HG03571 (cell line): ENCODE results near the gene BTBD16.
A peak's percentile ranks its signal among the peaks of the same experiment; 100 is the strongest.

ENCODE experiments used
- ATAC-seq: cut with Tn5 transposase; IDR thresholded peaks from one replicate; pipeline ENCODE4 v1.9.1; 2021; ENCODE audit not compliant: unreplicated experiment

Gene BTBD16

DNA sequence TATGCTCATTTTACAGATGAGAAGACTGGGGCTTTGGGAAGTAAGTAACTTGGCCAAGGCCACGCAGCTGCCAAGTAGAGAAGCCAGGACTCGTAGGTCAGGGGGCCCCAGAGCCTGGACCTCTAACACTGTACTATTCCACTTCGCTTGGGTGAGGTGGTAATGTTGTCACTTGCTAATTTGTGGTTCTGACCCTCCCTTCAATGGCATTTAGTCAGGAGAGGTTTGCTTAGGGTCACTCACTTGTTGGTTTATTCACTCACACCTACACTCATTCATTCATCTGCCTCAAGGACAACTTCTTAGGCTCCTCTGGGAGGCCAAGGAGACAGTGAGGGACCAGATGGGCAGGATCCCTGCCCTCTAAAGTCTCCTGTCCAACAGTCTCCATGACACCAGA lies 21.3 kb downstream of the BTBD16 start:
- ATAC-seq = no peak

DNA sequence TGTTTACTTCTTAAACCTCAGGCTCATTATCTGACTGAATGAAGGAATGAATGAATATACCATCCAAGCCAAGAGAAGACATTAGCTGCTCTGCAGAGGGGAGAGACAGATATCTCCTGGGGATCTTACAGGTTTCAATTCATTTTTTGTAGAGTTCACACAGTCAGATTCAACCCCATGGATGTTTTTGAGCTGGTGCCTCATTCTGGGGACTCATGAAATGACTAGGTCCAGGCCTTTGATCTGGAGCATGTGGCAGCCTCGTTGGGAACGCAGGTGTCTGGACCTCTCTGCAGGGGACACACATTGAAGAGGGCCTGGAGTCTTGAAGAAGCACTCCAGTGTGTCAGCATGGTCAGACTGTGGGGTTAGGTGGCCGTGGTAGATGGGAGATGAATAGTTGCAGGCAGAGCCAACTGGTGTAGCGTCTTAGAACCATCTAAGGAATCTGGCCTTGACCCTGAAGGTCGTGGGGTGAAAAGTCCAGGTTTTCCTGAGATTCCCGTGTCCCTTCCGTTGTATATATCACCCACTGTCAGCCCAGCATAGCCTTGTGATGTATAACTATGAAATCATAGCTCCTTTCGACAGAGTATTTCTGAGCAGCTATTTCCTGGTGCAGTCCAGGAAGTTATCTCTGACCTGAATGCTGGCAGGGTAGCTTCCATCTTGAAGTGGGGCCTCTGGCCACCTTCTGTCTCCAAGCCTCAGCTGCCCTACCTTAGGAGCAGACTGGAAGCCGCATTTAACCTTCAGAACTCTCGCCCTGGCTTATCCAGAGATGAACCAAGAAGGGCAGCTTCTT lies 22.3 kb downstream of the BTBD16 start:
- ATAC-seq = no peak

DNA sequence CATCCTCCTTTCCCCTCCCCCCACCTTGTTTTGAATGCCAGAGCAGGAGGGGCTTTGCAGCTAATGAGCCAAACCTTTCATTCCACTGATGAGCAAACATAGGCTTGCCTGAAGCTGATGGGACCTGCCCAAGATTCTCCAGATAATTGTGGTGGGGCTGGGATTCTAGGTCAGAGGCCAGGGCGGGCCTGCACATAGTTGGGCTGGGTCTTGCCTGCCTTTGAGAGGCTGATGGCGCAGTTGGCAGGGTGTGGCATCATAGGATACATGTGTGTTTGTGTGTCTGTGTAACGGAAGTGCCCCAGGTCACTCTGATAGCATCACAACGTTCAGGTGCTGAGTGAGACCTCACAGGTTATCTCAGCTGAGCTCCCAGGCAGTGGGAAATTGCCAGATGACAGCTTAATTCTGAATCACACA lies 22.9 kb downstream of the BTBD16 start:
- no peak for ATAC-seq

DNA sequence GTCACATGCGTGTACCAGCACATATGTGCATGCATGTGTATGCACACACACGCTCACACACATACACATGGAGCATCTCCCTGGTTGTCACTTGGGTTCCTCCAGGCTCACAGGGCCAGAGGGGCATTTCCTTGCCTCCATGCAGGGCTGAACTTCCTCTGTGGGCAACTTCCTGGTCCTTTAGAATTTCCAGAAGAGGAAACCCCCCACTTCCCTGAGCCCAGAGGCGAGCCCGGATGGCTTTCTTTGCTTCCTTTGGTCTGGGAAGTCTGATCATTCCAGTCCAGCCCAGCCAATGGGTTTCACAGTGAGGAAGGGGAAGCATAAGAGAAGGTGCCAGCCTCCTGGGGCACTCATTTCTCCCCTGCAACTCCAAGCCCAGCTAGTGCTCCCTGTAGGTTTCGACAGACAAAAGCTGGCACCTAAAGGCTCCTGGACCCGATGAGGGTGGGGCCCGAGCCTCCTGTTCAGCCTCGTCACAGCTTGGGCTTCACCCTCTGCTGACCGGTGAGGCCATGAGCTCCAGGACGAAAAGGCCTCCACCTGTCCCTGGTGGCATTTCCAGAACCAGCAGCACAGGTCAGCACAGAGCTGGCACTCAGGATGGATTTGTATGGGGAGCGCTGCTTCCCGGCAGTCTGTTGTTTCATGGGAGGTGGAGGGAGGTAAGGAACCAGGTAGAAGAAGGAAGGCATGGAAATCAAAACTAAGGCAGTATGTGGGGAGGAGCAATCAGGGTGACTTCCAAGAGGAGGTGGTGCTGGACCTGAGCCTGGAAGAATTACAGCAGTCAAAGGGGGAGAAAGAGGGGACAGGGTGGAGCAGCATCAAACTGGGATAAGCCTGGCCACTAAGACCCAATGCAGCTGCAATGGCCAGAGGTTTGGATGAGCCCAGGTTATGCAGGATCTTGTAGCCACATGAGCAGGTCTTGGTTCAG lies 23.7 kb downstream of the BTBD16 start:
- ATAC-seq = no peak

DNA sequence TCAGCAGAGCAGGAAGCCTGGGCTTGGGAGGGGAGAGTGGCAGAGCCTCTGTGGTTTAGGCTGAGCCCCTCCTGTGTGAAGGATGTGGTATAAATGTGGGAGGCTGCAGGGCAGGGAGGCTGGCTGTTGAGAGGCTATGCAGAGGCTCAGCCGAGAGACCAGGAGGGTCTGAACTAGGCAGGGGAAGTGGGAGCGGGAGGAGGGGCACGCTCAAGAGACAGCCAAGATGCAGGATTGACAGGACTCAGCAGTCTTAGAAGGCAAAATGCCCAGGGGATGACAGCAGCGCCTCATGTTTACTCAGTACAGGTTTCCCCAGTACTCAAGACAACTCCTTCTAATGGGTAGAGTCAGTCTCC lies 24.3 kb downstream of the BTBD16 start:
- no peak for ATAC-seq

DNA sequence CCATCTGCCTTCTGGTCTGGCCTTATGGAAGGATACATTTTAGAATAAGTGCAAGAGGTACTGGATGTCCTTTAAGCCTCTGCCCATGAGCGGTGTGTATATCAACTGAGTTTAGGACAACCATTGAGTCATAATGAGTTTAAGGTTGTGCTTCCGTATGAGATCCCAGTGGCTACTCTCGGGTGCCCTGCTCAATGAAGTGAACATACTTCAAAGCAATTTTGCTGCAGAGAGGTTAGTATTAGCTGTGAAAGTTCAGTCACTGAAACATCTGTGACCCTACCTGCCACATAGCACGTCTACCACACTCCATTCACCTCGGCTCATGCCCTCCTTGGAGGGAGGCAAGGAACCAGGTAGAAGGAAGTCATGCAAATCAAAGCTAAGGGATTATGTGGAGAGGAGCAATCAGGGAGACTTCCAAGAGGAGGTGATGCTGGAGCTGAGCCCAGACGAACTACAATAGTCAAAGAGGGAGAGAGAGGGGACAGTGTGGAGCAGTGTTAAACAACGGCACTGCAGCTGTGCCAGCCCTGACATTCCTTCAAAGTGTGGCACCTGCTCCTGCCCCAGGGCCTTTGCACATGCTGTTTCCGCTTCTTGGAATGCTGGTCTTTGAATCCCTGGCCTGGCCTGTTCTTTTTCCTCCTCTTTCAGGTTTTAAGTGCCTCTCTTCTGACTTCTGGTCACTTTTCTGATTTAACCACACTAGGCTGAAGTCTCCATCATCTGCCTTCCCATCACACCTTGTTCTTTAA lies 25.4 kb downstream of the BTBD16 start:
- no peak for ATAC-seq

DNA sequence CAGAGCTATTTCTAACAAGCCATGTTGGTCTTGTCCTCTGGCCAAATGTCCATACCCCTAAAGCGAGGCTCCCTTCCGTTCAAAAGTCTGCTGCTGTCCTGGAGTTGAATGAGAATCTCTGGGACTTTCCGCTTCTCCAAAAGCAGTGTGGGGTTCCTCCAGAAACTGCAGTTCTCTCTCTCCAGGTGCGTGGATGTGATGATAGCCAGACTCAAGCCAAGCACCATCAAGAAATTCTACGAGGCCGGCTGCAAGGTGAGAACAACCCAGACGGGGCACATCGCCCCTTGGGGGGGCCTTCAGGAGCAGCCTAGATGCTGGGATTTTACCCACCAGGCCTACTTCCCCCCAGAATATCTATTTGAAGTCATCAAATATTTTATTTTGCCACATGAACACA lies 26.5 kb downstream of the BTBD16 start:
- no peak for ATAC-seq

DNA sequence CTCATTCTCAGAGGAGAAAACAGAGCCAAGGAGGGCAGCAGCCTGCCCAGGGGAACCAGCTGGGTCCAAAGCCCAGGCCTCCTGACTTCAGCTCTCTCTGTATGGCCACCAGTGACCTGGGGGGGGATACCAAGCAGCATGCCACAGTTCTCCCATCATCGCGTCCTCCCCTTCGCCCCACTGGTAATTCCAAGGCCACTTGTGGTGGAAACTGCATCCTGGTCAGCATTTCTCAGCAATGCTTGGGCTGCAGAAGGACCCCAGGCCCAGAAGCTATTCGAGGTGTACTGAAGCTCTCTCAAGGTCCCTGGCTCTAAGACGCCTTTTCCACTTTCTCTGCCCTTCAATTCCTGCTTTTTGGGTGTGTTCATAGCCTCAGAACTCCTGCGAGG lies 27.1 kb downstream of the BTBD16 start:
- no peak for ATAC-seq

DNA sequence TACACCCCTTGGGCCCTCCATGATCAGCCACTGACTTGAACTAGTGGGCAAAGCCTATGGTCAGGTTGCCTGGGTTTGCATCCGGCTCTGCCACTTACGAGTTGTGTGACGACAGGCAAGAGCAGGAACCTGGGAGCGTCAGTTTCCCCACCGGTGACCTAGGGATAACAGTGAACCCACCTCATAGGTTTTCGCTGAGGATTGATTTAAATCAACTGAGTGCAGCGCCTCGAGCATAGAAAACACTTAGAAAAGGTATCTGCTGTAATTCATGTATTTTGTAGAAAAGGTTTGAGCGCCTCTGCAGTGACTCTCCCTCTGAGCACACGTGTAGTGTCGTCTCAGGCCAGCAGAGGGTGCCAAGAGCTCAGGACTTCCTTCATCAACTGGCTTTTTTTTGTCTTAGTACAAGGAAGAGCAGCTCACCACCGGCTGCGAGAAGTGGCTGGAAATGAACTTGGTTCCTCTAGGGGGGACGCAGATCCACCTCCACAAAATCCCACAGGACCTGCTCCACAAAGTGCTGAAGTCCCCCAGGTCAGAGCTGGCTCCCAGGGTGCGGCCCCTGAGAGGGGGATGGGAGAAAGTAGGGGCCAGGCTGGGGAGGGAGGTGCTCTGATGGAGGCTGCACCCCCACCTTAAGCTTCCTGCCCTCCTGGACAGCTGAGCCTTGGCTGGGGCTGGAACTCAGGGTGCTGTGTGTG lies 27.7 kb downstream of the BTBD16 start:
- ATAC-seq = peak; percentile 75

DNA sequence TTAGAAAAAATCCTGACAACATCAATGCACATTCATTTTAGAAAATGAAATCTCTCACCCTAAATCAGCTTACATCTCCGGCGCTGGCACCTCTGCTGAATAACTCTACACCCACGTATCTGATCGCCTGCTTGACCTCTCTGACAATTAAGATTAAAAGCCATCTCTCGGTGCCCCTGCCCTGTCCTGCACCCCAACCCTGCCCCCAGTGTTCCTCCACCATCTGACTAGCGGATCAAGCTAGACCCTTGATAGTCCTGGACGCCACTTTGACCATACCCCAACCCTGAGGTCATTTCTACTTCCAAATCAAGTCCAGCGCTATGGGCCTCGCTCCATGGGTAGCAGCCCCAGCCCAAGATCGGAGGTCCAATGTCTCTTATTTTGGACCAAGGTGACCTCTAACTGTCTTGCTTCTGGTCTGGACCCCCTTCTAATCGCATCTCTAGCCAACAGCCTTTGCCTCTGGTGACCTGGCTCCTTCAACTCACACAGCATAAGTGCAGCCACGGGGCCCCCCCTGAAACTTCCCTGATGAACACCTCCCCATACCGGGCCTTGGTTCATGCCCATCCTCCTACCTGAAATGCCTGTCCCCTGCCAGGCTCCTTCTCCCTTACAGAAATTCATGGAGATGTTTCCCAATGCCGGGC lies 28.5 kb downstream of the BTBD16 start:
- no peak for ATAC-seq

DNA sequence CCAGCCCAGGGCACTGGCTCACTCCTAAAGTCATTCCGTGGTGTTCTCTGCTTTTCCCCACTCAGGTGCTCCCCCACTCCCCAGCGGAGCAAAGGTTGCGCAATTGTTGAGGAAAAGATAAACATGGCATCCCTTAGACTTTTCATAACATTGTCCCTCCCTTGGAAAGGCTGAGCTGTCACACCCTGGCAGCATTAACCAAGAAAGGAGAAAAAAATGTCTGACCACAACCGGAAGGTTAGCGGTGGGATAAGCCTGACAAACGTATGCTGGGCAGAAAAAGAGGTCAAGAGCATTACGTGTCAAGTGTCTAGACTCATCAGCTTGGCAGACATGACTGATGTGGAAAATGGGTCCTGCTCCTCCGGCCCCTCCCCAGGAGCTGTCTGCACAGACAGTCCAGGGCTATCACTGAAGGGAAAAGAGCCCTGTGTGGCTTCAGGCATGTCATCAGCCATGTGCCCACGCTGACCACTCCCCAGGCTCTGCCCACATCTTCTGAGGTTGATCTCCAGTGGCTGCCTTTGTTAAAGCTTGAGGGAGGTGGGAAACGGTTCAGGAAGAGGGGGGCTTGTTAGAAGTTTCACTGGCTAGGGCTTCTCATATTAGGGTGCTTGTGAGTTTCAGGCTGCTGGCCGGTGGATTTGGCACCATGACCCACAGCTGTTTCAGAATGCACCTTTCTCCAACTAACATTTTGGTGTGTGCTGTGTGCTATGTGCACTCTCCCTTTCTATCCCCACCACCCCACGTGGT lies 30.1 kb downstream of the BTBD16 start:
- no peak for ATAC-seq

DNA sequence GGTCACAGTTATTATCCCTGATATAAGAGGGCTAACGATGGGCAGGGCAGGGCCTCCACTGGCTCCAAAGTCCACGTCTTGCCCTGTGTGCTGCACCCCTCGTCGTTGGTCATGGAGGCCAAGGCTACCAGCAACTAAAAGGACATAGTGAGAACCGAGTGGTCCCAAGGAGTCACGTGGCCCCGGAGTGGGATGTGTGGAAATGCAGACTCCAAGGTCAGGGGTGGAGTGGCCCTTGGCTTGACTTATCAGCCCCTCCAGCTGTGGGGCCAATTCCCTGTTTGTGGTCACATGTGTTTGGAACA lies 30.7 kb downstream of the BTBD16 start:
- no peak for ATAC-seq

DNA sequence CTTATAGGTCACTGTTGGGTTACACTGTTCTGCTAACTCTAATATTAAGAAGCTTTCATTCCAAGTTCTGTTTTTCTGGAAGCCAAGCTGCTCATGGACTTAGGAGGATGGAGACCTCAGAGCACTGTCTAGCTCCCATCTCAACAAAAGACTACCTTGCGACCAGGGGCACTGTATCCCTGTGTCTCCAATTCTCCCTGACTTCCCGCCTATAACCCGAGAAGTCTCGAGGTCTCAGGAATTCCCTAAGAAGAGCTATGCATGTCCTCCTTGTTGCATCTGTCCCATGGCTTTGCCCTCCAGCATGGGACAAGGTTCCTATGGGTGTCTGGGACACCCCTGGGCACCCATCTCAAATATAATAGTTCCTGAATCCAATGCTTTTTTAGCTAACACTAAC lies 31.2 kb downstream of the BTBD16 start:
- no peak for ATAC-seq

DNA sequence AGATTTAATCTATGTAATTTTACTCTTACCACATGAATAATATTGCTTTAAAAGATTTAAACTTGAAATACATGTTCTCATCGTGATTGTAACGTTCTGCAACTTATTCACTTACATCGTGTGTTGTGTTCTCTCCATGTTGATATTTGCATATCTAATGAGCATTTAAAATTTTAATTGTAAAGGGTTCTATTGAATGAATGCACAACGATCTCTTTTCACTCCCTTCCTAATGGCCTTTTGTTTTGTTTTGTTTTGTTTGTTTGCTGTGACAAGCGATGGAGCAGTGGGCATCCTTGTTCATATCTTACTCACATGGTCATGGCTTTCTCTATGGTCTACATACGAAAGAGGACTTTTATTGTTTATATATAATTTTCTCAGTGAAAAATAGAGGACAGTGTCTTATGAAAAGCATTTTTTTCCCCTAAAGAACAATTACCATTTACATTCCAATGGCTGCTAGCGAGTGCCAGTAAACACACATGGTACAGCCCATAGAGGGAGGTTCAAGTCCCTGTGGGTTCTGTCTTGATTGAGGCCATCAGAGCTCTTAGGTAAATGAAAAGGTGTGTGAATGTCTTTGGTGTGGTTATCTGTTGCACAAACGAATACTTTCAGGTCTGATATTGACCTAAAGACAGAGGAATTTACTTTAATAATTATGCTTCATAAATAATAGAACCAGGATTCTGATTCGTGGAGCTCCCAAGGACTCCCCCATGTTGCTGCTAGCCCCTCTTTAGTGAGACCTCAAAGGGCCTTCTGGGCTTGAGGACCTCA lies 32.4 kb downstream of the BTBD16 start:
- no peak for ATAC-seq

DNA sequence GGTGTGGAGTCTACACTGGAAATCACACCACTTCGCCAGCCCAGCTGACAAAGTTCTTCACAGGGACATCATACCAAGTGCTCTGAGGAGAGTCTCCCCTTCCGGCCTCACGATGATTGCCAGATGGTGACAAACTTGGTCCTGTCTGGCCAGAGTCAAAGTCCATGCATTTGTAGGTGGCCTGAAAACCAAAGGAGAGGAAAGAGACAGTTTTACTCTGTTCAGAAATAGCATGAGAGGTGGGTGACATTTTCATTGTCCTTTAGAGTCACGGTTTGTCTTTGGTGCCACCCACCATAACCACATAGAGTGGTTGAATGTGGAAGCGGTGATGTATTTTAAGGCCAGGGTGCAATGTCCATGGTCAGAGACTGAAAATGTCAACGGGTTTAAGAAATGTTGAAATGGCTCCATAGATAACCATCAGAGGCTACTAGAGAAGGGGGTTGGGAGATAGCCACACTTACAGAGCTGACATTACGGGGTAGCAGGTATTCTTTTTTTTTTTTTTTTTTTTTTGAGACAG lies 33.0 kb downstream of the BTBD16 start:
- no peak for ATAC-seq

DNA sequence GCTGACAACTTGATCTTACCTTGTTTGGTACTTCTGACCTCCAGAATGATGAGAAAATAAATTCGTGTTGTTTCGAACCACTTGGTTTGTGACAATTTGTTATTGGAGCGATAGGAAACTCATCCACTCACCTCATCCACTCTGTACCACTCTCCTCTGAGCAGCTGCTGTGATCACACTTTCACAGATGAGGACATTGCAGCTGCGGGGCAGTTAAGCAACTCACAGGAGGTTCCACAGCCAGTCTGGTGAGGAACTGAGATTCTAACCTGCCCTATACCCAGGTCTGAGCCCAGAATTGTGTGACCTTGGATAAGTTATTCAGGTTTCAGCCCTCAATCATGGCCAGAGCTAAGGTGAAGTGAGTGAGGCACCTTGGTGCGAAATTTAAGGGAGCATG lies 35.2 kb downstream of the BTBD16 start:
- ATAC-seq = no peak

DNA sequence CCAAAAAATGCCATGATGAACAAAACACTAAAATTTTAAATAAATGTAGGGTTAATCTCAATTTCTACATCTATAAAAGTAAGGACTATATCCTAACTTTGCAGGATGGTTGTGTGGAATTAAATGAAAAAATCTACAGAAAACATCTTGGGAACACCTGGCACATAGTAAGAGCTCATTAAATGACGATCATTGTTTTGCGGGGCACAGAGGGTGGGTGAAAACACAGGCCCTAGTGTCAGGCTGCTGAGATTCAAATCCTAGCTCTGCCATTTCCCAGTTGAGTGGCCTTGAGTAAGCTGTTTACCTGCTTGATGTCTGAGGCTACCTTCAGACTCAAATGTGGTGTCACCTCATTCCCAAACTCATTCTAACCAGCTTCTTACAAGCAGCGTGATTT lies 35.6 kb downstream of the BTBD16 start:
- ATAC-seq = no peak

DNA sequence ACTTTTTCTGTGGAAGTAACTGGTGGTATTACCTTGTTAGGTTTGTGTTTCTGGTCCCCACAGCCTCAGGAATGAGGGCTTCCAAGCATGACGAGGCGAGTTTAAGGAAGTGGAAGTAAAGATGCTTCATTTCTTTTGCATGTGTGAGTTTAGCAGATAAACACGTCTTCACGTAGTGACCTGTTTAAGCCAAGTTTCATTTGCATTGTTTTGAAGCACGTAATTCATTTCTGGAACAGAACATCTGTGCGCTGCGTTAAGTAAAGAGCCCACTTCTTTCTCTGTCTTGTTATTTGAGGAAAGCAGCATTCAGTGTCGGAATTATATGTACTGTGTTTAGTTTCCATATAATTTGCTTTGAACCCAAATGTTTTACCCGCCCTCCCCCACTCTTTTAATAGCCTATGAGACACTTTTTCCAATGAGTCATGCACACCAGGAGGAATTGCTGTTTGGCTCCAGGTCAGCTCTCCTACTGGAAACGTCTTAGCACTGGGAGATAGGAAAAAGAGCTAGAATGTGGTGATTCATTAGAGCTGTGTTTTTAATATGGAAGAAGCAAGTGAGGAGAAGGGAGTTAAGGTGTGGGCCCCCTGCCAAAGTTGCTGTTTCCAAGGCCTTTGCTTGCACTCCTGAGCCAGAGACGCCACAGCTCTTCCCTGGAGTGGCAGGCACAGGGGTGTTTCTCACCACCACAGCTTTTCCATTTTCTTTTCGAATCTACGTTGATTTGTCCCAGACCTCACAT lies 36.7 kb downstream of the BTBD16 start:
- ATAC-seq = no peak
